Endothelial cell of umbilical vein (primary cell): ENCODE results near the gene NELFCD. TPM values are rescaled to one million over a fixed set of nuclear protein-coding genes. Genes with fewer than 3 reads are reported as not detected.

Experiments used
- BruUV-seq: library from RNA; stranded (reverse); fragments of 400-500 nt; replicated peaks from 2 replicates; lab custom pipeline; 2021; lab: Mats Ljungman, UMichigan
- CTCF ChIA-PET: fragments of 300-600, 350-600 bp; sonication (Branson Sonifier 250); formaldehyde crosslinking; loops from one replicate; lab custom pipeline; 2021; ENCODE audit warnings: antibody characterized with exemption, inconsistent platforms; lab: Charles Lee
- POLR2A ChIA-PET: fragments of 300-600, 350-600 bp; sonication (Branson Sonifier 250); formaldehyde crosslinking; loops from one replicate; lab custom pipeline; 2021; ENCODE audit warnings: antibody characterized with exemption, inconsistent platforms; lab: Charles Lee
- DNase-seq: peaks from one replicate; pipeline ENCODE4 v3.0.0-alpha.2; 2011; ENCODE audit warnings: low read depth, low spot score
- FAIRE-seq: peaks from 2 replicates; lab custom pipeline; 2011; peaks lifted over from hg19 to GRCh38; lab: Jason Lieb, UNC
- H2AFZ ChIP-seq: 2 replicates; pipeline ENCODE4 v1.6.0; 2012; ENCODE audit warnings: low read depth, low read length, control low read depth, inconsistent platforms
- H3K27ac ChIP-seq: 2 replicates; pipeline ENCODE4 v1.5.1; 2011; ENCODE audit warnings: low read depth, mild to moderate bottlenecking, control low read depth, low read length, moderate library complexity; ENCODE audit not compliant: insufficient read depth
- H3K27me3 ChIP-seq, 2 experiments: 2 replicates each; pipeline versions ENCODE4 v1.6.0 to v1.6.1; 2011; ENCODE audit warnings: low read length in 2 of 2, mixed read lengths in 1 of 2; ENCODE audit not compliant: control insufficient read depth in 2 of 2, insufficient read depth in 2 of 2
- H3K36me3 ChIP-seq, 2 experiments: 2 replicates in 1 of 2; 3 replicates in 1 of 2; pipeline ENCODE4 v1.5.1; 2011; ENCODE audit warnings: low read length in 2 of 2, mild to moderate bottlenecking in 1 of 2, moderate library complexity in 1 of 2; ENCODE audit not compliant: control insufficient read depth in 2 of 2, insufficient read depth in 2 of 2; ENCODE audit errors: extremely low read depth in 1 of 2
- H3K4me1 ChIP-seq: 3 replicates; pipeline ENCODE4 v1.5.1; 2011; ENCODE audit warnings: mild to moderate bottlenecking, low read length; ENCODE audit not compliant: control insufficient read depth, insufficient read depth; ENCODE audit errors: extremely low read depth
- H3K4me2 ChIP-seq: 2 replicates; pipeline ENCODE4 v1.6.1; 2011; ENCODE audit warnings: low read length, control low read depth, mixed read lengths; ENCODE audit not compliant: insufficient read depth
- H3K4me3 ChIP-seq, 3 experiments: fragments of 200-600 bp in 1 of 3; sonication (generic), shearing (Covaris generic) in 1 of 3; replicated peaks in 1 of 3; 2 replicates each; pipeline ENCODE4 v1.5.1; 2011 to 2016; ENCODE audit warnings: control low read depth in 3 of 3, low read length in 3 of 3, mild to moderate bottlenecking in 2 of 3, inconsistent platforms in 1 of 3, low read depth in 1 of 3, moderate library complexity in 1 of 3; ENCODE audit not compliant: insufficient read depth in 1 of 3
- H3K79me2 ChIP-seq: 2 replicates; pipeline ENCODE4 v1.6.0; 2012; ENCODE audit warnings: low read length, inconsistent platforms; ENCODE audit not compliant: control insufficient read depth, insufficient read depth
- H3K9ac ChIP-seq: replicated peaks from 2 replicates; pipeline ENCODE3; 2011; ENCODE audit warnings: low read length, control low read depth; ENCODE audit not compliant: insufficient read depth; ENCODE audit errors: extremely low read depth
- H3K9me1 ChIP-seq: replicated peaks from 3 replicates; pipeline ENCODE4 v1.6.0; 2011; ENCODE audit warnings: mild to moderate bottlenecking, low read length; ENCODE audit not compliant: control insufficient read depth, insufficient read depth; ENCODE audit errors: extremely low read depth
- H3K9me3 ChIP-seq: replicated peaks from 2 replicates; pipeline ENCODE4 v1.5.1; 2012; ENCODE audit warnings: low read length, inconsistent platforms; ENCODE audit not compliant: control insufficient read depth, insufficient read depth
- H4K20me1 ChIP-seq: replicated peaks from 2 replicates; pipeline ENCODE3; 2011; ENCODE audit warnings: mild to moderate bottlenecking, low read length; ENCODE audit not compliant: control insufficient read depth, insufficient read depth; ENCODE audit errors: extremely low read depth
- CTCF ChIP-seq, 2 donors: IDR thresholded peaks; 1 replicate in 1 of 2; 2 replicates in 1 of 2; pipeline ENCODE4 v1.5.1; 2011; ENCODE audit warnings: low read length in 2 of 2, mild to moderate bottlenecking in 2 of 2, moderate library complexity in 2 of 2, control low read depth in 1 of 2, inconsistent platforms in 1 of 2, low read depth in 1 of 2; ENCODE audit not compliant: insufficient read depth in 1 of 2; ENCODE audit errors: extremely low read depth in 1 of 2
- EZH2 ChIP-seq: IDR thresholded peaks from 2 replicates; pipeline ENCODE4 v1.6.1; 2012; ENCODE audit warnings: borderline replicate concordance, low read depth, mild to moderate bottlenecking, moderate library complexity, low read length, inconsistent platforms; ENCODE audit not compliant: severe bottlenecking
- FOS ChIP-seq: IDR thresholded peaks from 2 replicates; pipeline ENCODE4 v1.6.1; 2011; ENCODE audit warnings: mild to moderate bottlenecking, low read length, moderate library complexity, borderline replicate concordance; ENCODE audit not compliant: insufficient read depth
- GATA2 ChIP-seq: IDR thresholded peaks from 2 replicates; pipeline ENCODE4 v1.7.0; 2011; ENCODE audit warnings: low read depth, mild to moderate bottlenecking, moderate library complexity, mixed read lengths, low read length; ENCODE audit not compliant: insufficient read length, insufficient read depth
- JUN ChIP-seq: IDR thresholded peaks from 2 replicates; pipeline ENCODE4 v1.6.1; 2011; ENCODE audit warnings: borderline replicate concordance, low read depth; ENCODE audit not compliant: insufficient read length, insufficient read depth
- MAX ChIP-seq: IDR thresholded peaks from 2 replicates; pipeline ENCODE4 v1.6.1; 2011; ENCODE audit not compliant: insufficient read depth, insufficient read length
- MYC ChIP-seq: IDR thresholded peaks from one replicate; pipeline ENCODE4 v1.6.1; 2011; ENCODE audit warnings: mild to moderate bottlenecking, low read depth, low read length
- POLR2A ChIP-seq: IDR thresholded peaks from 2 replicates; pipeline ENCODE4 v1.6.1; 2012; ENCODE audit warnings: low read depth, mild to moderate bottlenecking, control low read depth, low read length
- POLR2AphosphoS5 ChIP-seq: IDR thresholded peaks from 2 replicates; pipeline ENCODE4 v1.6.1; 2012; ENCODE audit warnings: low read depth, mild to moderate bottlenecking, control low read depth, low read length, moderate library complexity; ENCODE audit not compliant: insufficient read depth
- dilution Hi-C: fragments of 300-500 bp; cut with MboI; formaldehyde crosslinking; loops from one replicate; pipeline ENCODE4 v1.15.0; 2019; ENCODE audit warnings: low sequenced_read_pairs; ENCODE audit not compliant: extremely low pct_ligation_motif_present
- intact Hi-C: fragments of 100-400 bp; cut with micrococcal nuclease; formaldehyde crosslinking; loops from one replicate; pipeline ENCODE4 v1.10.0; 2022
- polyA plus RNA-seq, 4 experiments: library from polyadenylated mRNA; depleted of rRNA in 3 of 4; stranded (reverse) in 3 of 4; unstranded in 1 of 4; fragments of >200 nt; gene quantifications; 2 replicates each; pipeline versions ENCODE4 v1.2.1 to v1.2.3, GENCODE V29; 2011 to 2012; ENCODE audit warnings: missing spikeins in 1 of 4
- total RNA-seq: library from RNA; stranded (reverse); gene quantifications from 2 replicates; pipeline ENCODE4 v1.2.3, GENCODE V29; 2021

The NELFCD gene
- total and polyA plus RNA-seq, 2 donors (not counting 3 experiments of a cell fraction or from before 2014, with no cell fraction given) = 90.1 to 92.5 TPM

GRCh38 chr20:58996226-58996611, 15.2 kb downstream of the NELFCD start:
- Histone ChIP-seq H4K20me1 (no peaks in the 10 kb centered on the region), H3K4me3 (no peak overlapping the region), H3K4me1 (no peaks in the 10 kb centered on the region), H3K27ac (no peak overlapping the region), H2AFZ (no peak overlapping the region), H3K9me3 (no peaks in the 10 kb centered on the region), H3K27me3 (no peaks in the 10 kb centered on the region), H3K36me3 (peaks cover 33 to 50% of the 10 kb centered on the region in 2 experiments), H3K79me2 (peaks cover 3% of the 10 kb centered on the region), H3K9ac (no peak overlapping the region), H3K4me2 (no peak overlapping the region), H3K9me1 (no peaks in the 10 kb centered on the region)
- intact Hi-C loops = loop anchor here (5.0 kb wide), 1 partner anchor 36 kb away; the partner anchor contains the start of gene ATP5F1E
- ChIA-PET CTCF (interaction anchor here (1.2 kb wide), 1 partner anchor 10 kb away, joined by 3 read pairs; no protein-coding TSS in a partner anchor), POLR2A (no interaction called here)
- dilution Hi-C loops = no loop called here
- no peak for TF ChIP-seq POLR2A
- TF ChIP-seq EZH2 = no peak
- TF ChIP-seq CTCF (IDR thresholded peaks at IDR 0.05; ENCODE audit: extremely low read depth in 1 of 2, insufficient read depth in 1 of 2, low read depth in 1 of 2, low read length in 2 of 2) = no peak
- TF ChIP-seq GATA2 = no peak
- TF ChIP-seq JUN = no peak
- TF ChIP-seq FOS = no peak
- no peak for TF ChIP-seq POLR2AphosphoS5
- TF ChIP-seq MYC = no peak
- no peak for TF ChIP-seq MAX
- no TSS peak for BruUV-seq
- no peak for DNase-seq
- FAIRE-seq = no peak
